HK-2 (cell line): ENCODE results near the gene ITGB3BP.
"Not testable (repeated sequence)": the region's sequence is repeated elsewhere in the genome, so short reads cannot be mapped to it uniquely, and the experiment has no call there.

Experiments used
- DNase-seq: peaks from one replicate; pipeline ENCODE4 v3.0.0-alpha.2; 2018; ENCODE audit not compliant: unreplicated experiment

Gene ITGB3BP, protein sequence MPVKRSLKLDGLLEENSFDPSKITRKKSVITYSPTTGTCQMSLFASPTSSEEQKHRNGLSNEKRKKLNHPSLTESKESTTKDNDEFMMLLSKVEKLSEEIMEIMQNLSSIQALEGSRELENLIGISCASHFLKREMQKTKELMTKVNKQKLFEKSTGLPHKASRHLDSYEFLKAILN

GRCh38 chr1:63522891-63523728, at the start of gene ITGB3BP, which contains the start of gene EFCAB7:
Gene ITGB3BP, minus strand, starts transcription at chr1:63523225. Its CDS starts 92 bp downstream, at chr1:63523133.
Gene EFCAB7, plus strand, starts transcription at chr1:63523525. Its CDS starts 2,048 bp downstream, at chr1:63525573.
- DNase-seq, result peak; percentile 88

- not testable (repeated sequence) for DNase-seq
These were observed 49.7 kb upstream of the ITGB3BP start for GRCh38 chr1:63572686-63573085.

DNA sequence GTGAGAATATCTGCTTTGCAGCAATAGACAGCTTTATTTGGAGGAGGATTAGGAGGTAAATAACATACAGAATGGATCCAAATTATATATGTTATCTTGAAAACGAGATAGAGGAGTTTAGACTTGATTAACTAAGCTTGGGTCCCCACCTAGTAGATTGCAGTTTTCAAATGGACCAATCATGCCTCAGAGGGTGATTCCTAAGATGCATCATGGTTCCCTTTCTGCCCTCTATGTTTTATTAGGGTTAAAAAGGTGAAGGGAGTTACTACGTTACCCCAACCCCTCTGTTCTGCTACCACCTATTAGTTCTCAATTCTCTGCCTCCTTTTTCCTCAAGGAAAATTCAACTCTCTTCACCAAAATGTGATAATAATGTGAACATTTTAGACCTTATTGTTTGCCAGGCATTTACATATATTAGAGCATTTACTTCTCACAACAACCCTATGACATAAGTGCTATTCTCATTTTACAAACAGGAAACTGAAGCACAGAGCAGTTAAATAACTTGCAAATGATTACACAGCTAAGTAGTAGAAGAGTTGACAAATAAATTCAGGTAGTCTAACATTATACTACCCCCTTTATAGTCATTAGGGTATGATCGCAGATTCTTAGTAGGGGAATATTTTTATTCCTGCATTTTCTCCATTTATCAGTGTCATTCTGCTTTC, 46.8 kb upstream of the ITGB3BP start:
- no peak for DNase-seq

GRCh38 chr1:63569068-63569467, 46.0 kb upstream of the ITGB3BP start:
- DNase-seq, result no peak

DNA sequence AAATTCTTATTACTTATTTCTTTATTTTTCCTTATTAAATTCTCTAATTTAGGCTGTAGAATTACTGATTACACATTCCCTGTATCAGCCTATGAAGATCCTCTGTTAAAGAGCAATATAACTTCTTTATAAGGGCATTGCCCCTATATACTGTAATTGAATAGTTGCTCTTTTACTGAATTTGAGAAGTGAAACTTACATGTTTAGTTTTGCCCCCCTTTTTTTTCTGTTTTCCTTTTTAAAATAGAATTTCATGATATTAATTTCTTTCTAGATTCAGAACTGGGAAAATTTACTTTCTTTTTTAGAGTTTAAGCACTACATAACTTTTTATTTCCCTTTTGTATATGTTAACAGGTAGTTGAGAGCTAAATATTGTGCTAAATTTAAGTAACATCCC, 40.7 kb upstream of the ITGB3BP start:
- no peak for DNase-seq

- DNase-seq, result no peak
These were observed 36.3 kb upstream of the ITGB3BP start for GRCh38 chr1:63559357-63559756.

- peak; percentile 17 for DNase-seq
These were observed 34.5 kb upstream of the ITGB3BP start for GRCh38 chr1:63557365-63557987.

GRCh38 chr1:63555480-63555879, 32.5 kb upstream of the ITGB3BP start:
- DNase-seq, result no peak

DNA sequence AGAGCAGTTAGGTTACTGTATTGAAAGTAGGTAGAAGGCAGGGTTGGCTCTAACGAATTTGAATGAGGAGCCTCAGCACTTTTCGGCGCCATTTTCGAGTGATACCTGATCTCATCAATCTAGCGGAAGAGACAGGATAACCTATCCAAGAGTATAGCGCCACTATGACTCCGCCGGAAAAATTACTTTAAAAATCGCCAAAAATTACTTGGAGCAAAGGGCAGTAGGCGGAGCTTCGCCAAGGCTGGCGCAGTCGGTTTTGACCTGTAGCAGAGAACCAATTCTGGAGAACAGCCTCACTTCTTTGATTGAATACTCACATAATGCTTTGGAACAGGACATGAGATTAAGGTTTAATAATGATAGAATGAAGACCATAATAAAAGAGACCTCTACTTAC, 25.9 kb upstream of the ITGB3BP start:
- no peak for DNase-seq

GRCh38 chr1:63548303-63548702, 25.3 kb upstream of the ITGB3BP start:
- no peak for DNase-seq

DNA sequence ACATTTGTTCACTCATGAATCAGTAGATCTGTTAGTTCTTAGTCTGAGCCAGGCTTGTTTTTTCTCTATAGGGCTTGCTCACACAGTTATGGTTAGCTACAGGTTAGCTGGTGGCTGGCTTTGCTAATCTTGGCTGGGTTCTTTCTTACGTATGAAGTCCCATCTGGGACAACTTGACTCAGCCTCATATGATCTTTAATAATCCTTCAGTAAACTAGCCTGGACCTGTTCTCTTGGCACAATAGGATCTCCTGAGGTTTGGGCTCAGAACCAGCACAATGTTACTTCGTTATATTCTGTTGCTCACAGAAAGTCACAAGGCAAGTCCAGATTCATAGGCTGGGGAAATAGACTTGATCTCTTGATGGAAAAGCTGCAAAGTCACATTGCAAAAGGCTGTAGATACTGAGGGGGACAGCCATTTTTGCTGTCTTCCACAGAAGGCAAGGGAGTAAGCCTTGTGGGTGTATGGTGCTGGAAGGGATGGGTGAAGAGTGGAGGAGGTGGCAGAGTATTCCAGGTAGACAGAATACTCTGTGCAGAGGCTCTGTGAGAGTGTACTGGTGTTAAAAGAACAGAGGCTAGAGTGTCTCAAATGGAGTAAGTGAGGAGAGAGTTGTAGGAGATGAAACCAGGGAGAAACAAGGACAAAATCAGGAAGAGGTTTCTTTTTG, 24.7 kb upstream of the ITGB3BP start:
- no peak for DNase-seq

DNA sequence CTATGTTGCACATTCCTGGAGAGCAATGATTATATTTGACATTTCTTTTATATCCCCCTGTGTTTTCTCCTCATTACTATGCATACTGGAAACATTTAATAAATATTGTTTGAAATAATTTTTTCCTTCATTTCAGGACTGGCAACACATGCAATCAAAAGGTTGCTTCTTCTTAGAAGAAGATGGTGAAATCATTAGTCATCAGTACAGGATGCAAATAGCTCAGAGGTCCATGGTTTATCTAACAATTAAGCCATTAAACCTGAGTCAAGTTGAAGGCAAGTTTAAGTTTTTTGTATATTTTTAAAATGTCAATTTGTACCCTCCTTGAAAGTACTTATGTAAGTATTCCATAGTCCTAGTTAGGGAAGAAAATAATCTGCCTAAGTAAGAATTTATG, 22.8 kb upstream of the ITGB3BP start:
- DNase-seq, result no peak

DNA sequence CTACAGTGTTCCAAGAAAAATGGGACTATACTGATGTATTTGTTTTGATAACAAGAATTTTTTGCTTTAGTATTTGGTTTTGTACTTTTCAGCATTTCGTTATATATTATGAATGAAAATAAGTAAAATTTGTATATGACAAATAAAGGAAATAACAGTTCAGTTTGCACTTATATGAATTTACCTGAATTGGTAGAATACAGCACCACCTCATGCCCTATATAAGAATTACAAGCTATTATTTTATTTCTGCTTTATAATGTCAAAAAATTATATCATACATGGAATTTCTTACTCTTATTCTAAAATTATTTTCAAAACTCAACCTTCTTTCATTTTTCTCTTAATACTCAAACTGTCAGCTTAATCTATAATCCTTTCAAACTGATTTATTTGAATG, 14.9 kb upstream of the ITGB3BP start:
- DNase-seq, result no peak

DNA sequence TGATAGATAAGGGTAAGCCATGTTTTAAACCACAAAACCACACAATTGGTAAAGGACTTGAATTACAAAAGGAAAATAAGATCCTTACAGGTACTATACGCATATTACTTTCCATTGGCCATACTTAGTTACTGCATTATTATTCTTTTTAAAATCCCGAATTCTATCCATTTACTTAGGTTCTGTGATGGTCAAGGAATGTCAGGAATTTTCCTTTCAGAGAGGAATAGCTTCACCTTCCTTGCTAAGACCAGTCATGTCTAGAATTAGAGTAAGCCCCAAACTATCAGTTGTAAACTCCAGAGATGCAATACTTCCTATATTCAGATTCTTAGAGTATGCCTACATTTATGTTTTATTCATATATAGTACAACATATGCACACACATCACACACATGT, 14.0 kb upstream of the ITGB3BP start:
- no peak for DNase-seq

GRCh38 chr1:63534406-63534805, 11.4 kb upstream of the ITGB3BP start:
- DNase-seq, result no peak

- no peak for DNase-seq
These were observed 10.9 kb upstream of the ITGB3BP start for GRCh38 chr1:63533931-63534330.

- DNase-seq, result no peak
These were observed 9.7 kb upstream of the ITGB3BP start for GRCh38 chr1:63532727-63533126.

DNA sequence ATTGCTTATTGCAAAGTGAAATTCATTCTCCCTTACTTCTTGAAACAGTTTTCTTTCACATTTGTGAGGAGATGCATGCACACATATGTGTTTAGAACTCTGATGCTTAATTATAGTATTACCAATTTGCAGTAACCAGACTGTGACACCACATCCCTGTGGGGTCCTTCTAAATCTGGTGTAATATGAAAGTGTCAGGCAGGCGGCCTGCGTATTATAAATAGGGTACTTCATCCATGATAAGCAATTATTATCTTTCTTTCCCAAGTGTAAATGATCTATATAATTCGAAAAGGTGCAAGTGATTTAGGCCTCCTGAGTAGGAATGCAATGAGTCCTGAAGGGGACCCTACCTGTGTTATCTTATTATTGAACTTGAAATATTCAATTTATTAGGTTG, 1.2 kb upstream of the ITGB3BP start:
- no peak for DNase-seq

GRCh38 chr1:63523738-63524137, 713 bp upstream of the ITGB3BP start:
- DNase-seq, result no peak

DNA sequence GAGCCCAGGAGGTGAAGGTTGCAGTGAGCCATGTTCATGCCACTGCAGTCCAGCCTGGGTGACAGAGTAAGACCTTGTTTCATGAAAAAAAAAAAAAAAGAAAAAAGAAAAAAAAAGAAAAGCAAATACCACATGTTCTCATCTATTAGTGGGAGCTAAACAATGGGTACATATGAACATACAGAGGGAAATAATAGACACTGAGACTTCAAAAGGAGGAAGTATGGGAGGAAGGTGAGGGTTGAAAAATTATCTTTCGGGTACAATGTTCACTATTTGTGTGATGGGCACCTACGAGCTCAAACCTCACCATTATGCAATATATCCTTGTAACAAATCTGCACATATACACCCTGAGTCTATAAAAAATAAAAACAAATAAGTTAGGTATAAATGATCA, 6.4 kb downstream of the ITGB3BP start:
- DNase-seq, result no peak

DNA sequence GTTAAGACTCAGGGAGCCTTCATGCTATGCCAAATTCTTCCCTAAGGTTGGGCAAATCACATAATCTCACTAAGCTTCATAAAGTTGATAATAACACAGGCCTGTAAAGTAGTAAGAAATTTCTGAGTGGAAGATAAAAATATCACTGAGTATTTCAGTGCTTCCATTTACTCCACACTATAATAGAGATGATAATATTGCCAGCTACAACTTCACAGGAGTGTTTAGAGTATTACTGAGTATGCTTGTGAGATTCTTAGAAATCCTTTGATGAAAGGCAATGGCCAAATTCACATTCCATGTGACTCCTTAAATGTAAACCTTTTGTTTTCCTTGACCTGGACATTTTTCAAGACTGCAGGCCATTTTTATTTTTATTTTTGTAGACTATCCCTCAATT, 10.4 kb downstream of the ITGB3BP start:
- DNase-seq, result no peak

DNA sequence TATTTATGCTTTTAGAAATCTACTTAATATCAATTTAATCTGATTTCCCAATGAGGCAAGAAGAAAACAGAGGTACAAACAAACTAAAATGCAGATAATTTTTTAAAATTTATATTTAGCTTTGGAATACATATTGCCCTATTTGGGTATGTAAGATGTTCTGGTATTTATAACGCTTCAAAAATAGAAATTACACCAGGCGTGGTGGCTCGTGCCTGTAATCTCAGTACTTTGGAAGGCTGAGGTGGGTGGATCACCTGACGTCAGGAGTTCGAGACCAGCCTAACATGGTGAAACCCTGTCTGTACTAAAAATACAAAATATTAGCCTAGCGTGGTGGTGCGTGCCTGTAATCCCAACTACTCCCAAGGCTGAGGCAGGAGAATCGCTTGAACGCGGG, 13.3 kb downstream of the ITGB3BP start:
- no peak for DNase-seq
